Thyroid gland (tissue), 4 donors: ENCODE data around the gene RASL11B. TPM values are rescaled to one million over a fixed set of nuclear protein-coding genes. Genes with fewer than 3 reads are reported as not detected.

ENCODE experiments used
- DNase-seq, 2 donors: peaks; one replicate each; pipeline ENCODE4 v3.0.0-alpha.2; 2019
- H3K27ac ChIP-seq, 3 donors: fragments of 200-600 bp; sonication (generic); 1 replicate in 2 of 3; 2 replicates in 1 of 3; pipeline ENCODE4 v1.5.1; 2016 to 2019; ENCODE audit warnings: mild to moderate bottlenecking in 1 of 3, moderate library complexity in 1 of 3
- H3K27me3 ChIP-seq: fragments of 200-600 bp; sonication (generic); one replicate; pipeline ENCODE4 v1.5.1; 2019
- H3K36me3 ChIP-seq, 2 donors: fragments of 200-600 bp; sonication (generic); one replicate each; pipeline ENCODE4 v1.5.1; 2016 to 2019
- H3K4me1 ChIP-seq, 2 donors: fragments of 200-600 bp; sonication (generic); one replicate each; pipeline ENCODE4 v1.5.1; 2017 to 2019
- H3K4me3 ChIP-seq, 3 donors: fragments of 200-600 bp; sonication (generic); replicated peaks in 1 of 3; 1 replicate in 2 of 3; 2 replicates in 1 of 3; pipeline ENCODE4 v1.5.1; 2016; ENCODE audit warnings: mild to moderate bottlenecking in 1 of 3
- H3K9me3 ChIP-seq: fragments of 200-600 bp; sonication (generic); one replicate; pipeline ENCODE4 v1.5.1; 2017
- CTCF ChIP-seq, 6 experiments: fragments of 200-600 bp in 3 of 6; fragments of 450-650 bp in 3 of 6; sonication (generic) in 3 of 6; IDR thresholded peaks; one replicate each; pipeline ENCODE4 v1.5.1; 2016 to 2019; ENCODE audit warnings: antibody characterized with exemption in 6 of 6, mild to moderate bottlenecking in 2 of 6, inconsistent platforms in 1 of 6, moderate library complexity in 1 of 6
- POLR2A ChIP-seq, 2 donors: fragments of 450-650 bp; IDR thresholded peaks; one replicate each; pipeline ENCODE4 v1.6.1; 2017; ENCODE audit warnings: antibody characterized with exemption in 2 of 2, mild to moderate bottlenecking in 2 of 2, moderate library complexity in 1 of 2
- WGBS, 2 donors: methylation state at CpG; one replicate each; pipeline ENCODE4 v1.1.5; 2017; 5-methylcytosine and 5-hydroxymethylcytosine counted together
- intact Hi-C: fragments of 100-400 bp; cut with DNase I; formaldehyde crosslinking; loops from one replicate; pipeline ENCODE4 v1.15.1; 2023
- total RNA-seq, 4 donors: library from RNA; depleted of rRNA; stranded (reverse); fragments of >200 nt; gene quantifications; one replicate each; pipeline ENCODE4 v1.2.3, GENCODE V29; 2016

RASL11B gene
- total RNA-seq, 4 donors from 2014 or later = 0.45 to 3.6 (median 0.60) TPM

- peak overlapping the region in 1 of 3 donors; percentile 50 for H3K27ac ChIP-seq
- DNase-seq = no peak
- peaks cover 6 to 12% of the 10 kb centered on the region in 2 donors for H3K4me1 ChIP-seq
- no peaks in the 10 kb centered on the region for H3K27me3 ChIP-seq
- no peaks in the 10 kb centered on the region for H3K9me3 ChIP-seq
- intact Hi-C loops = no loop called here
- WGBS, 2 donors = 94 to 97% methylated on average over 2 of the region's 2 CpGs
- TF ChIP-seq CTCF (IDR thresholded peaks at IDR 0.05) (no peak), POLR2A (IDR thresholded peaks at IDR 0.05) (no peak)
- H3K4me3 ChIP-seq = no peak overlapping the region
- H3K36me3 ChIP-seq = no peaks in the 10 kb centered on the region
Observed at GRCh38 chr4:52889354-52889753, 27.2 kb downstream of the RASL11B start.

- H3K4me3 ChIP-seq = no peak overlapping the region
- intact Hi-C loops = no loop called here
- 29 to 41% methylated on average over 2 of the region's 2 CpGs for WGBS, 2 donors
Observed at GRCh38 chr4:52889778-52890520, 27.8 kb downstream of the RASL11B start.

GRCh38 chr4:52890521-52890791 lies 28.3 kb downstream of the RASL11B start:
- Histone ChIP-seq H3K9me3 (no peaks in the 10 kb centered on the region), H3K4me1 (peaks cover 6 to 12% of the 10 kb centered on the region in 2 donors), H3K4me3 (no peak overlapping the region), H3K27me3 (no peaks in the 10 kb centered on the region), H3K27ac (peak overlapping the region in 2 of 3 donors; percentile 7 to 50), H3K36me3 (no peaks in the 10 kb centered on the region)
- no peak for TF ChIP-seq POLR2A (IDR thresholded peaks at IDR 0.05)
- no peak for TF ChIP-seq CTCF (IDR thresholded peaks at IDR 0.05)
- intact Hi-C loops = no loop called here
- WGBS, 2 donors = 42 to 62% methylated on average over 1 of the region's 1 CpG
- no peak for DNase-seq

More at GRCh38 chr4:52889778-52890520, 27.8 kb downstream of the RASL11B start:
- TF ChIP-seq CTCF (IDR thresholded peaks at IDR 0.05) (no peak), POLR2A (IDR thresholded peaks at IDR 0.05) (no peak)
- DNase-seq = no peak
- Histone ChIP-seq H3K27ac (peak overlapping the region in 2 of 3 donors; percentile 7 to 50), H3K36me3 (no peaks in the 10 kb centered on the region), H3K9me3 (no peaks in the 10 kb centered on the region), H3K4me1 (peaks cover 6 to 12% of the 10 kb centered on the region in 2 donors), H3K27me3 (no peaks in the 10 kb centered on the region)

- H3K4me3 ChIP-seq = no peak overlapping the region
- H3K27ac ChIP-seq = no peak overlapping the region
- DNase-seq = no peak
- intact Hi-C loops = no loop called here
- TF ChIP-seq CTCF (IDR thresholded peaks at IDR 0.05) = no peak
- no peak for TF ChIP-seq POLR2A (IDR thresholded peaks at IDR 0.05)
- no peaks in the 10 kb centered on the region for H3K9me3 ChIP-seq
- no peaks in the 10 kb centered on the region for H3K36me3 ChIP-seq
- H3K4me1 ChIP-seq = peaks cover 6 to 12% of the 10 kb centered on the region in 2 donors
- no peaks in the 10 kb centered on the region for H3K27me3 ChIP-seq
- WGBS, 2 donors = 80 to 87% methylated on average over 1 of the region's 1 CpG
Observed at GRCh38 chr4:52891743-52892142, 29.6 kb downstream of the RASL11B start.

- Histone ChIP-seq H3K4me1 (peaks cover 6 to 12% of the 10 kb centered on the region in 2 donors), H3K27ac (no peak overlapping the region), H3K27me3 (no peaks in the 10 kb centered on the region), H3K36me3 (no peaks in the 10 kb centered on the region), H3K4me3 (no peak overlapping the region), H3K9me3 (no peaks in the 10 kb centered on the region)
- no peak for DNase-seq
- 84 to 90% methylated on average over 3 of the region's 3 CpGs for WGBS, 2 donors
- TF ChIP-seq CTCF (IDR thresholded peaks at IDR 0.05) (no peak), POLR2A (IDR thresholded peaks at IDR 0.05) (no peak)
- intact Hi-C loops = no loop called here
Observed at GRCh38 chr4:52892880-52893279, 30.8 kb downstream of the RASL11B start.
